DMS 273 (cell line): ENCODE results near the gene DPEP2NB.
A peak's percentile ranks its signal among the peaks of the same experiment; 100 is the strongest.
"Not testable (repeated sequence)": the region's sequence is repeated elsewhere in the genome, so short reads cannot be mapped to it uniquely, and the experiment has no call there.

Experiments
- DNase-seq: peaks from one replicate; lab custom pipeline; 2025; ENCODE audit not compliant: unreplicated experiment; lab: John Stamatoyannopoulos, UW

The DPEP2NB gene, protein sequence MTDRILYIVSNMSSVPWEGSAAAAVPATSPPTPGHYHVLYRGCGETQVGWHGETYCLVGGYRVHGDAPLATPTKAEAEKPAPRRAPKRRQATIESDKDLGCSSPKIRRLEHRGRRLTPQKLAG

DNA sequence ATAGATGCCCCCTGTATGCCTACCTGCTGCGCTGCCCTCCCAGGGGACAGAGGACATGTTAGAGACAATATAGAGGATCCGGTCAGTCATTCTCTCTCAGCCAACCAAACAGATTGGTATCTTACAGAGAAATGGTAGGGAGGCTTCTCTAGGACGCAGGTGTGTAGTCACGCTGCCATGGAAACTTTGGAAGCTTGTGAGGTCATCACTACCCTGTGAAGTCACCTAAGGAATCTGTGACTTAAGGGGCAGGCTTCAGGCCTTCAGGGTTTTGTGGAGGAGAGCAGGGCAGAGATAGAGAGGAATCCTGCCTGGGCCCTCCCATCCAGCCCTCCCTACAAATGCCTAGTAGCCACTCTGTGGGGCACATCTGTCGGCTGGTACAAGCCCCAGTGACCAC lies at the start of gene DPEP2NB:
Gene DPEP2NB (minus strand): TSS at position 231 of the 400 bp plus-strand sequence. CDS start 141 bp downstream, at position 90.
- DNase-seq, result no peak

- DNase-seq, result peak; percentile 82
These were observed 49.2 kb upstream of the DPEP2NB start for GRCh38 chr16:68064791-68065365.

- DNase-seq, result no peak
These were observed 47.2 kb upstream of the DPEP2NB start for GRCh38 chr16:68062910-68063393.

DNA sequence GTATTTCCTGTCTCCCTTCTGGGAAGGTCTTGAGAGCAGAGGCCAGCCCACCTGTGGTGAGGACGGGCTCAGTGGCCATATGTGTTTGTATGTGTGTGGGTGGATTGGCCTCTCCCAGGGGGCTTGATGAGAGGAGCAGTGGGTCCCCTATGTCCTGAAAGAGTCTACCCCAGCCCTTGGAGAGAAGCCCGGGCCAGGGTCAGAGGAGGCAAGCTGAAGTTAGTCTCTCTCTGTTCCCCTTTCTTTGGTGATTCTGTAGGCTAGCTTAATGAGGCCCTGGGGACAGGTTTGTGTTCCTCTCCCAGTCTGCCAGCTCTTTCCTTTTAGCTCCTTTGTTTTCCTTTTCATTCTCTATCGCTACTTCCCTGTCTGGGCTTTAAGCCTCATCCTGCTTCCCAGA lies 45.7 kb upstream of the DPEP2NB start:
- DNase-seq, result no peak

DNA sequence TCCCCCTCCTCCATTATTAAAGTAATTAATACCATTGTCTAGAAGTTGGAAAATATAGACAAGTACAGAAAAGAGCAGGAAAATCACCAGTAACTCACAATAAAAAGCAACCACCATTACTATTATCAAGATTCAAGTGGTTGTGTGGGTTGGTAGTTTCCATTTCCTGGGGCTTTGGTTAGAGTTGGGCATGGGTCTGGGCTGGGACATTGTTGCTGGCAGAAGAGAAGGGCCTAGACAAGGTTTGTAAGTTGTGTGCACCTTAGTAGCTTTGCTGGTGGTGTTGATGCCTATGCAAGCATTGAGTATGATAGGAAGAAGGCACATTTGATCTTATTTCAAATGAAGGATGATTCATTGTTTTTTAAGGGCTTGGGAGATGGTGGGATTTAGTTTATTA lies 44.1 kb upstream of the DPEP2NB start:
- DNase-seq, result no peak

DNA sequence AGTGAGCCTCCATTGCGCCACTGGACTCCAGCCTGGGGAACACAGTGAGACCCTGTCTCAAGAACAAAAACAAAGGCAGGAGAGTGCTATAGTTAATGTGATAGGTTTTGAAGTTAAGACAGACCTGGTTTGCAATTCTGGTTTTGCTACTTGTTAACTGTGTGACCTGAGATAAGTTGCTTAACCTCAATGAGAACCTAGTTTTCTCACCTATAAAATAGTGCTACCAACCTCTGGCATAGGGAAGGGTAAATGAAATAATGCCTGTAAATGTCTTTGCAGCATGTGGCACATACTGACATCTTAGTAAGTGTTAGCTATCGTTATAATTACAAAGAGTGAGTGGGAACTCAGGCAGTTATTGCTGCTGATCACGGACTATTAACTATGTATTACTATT lies 39.7 kb upstream of the DPEP2NB start:
- DNase-seq, result no peak

DNA sequence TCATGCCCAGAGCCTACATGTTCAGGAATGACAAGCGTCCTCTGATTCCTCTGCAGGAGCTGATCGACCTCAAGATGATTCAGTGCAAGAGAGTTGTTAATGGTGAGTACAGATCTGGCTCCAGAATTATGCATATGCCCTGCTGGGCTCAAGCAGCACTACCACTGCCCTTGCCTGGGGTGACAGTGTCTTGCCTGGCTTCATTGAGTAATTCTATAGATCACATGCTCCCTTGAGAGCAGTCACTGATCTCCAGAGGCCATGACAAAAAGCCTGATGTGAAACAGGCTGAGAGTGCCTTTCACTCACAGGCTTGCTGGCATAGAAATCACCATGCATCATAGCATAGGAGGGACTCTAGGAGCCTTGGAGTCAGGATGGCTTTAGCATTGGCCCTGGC lies 33.7 kb upstream of the DPEP2NB start:
- no peak for DNase-seq

DNA sequence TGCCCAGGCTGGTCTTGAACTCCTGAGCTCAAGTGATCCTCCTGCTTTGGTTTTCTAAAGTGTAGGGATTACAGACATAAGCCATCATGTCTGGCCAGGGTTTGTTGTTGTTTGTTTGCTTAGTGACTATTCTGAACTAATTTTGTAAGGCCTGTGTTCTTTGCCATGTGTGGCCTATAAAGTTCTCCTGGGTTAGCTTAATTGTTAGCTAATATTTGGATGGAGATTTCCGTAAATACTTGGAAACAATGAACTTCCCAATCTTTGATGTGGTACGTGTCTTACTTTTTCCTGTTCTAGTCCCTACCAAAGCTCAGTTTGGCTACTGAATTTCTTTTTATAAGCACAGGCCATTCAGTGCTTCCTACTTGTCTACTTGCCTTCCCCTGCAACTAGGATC lies 32.3 kb upstream of the DPEP2NB start:
- no peak for DNase-seq

- DNase-seq, result peak; percentile 33
These were observed 30.4 kb upstream of the DPEP2NB start for GRCh38 chr16:68046106-68046505.

DNA sequence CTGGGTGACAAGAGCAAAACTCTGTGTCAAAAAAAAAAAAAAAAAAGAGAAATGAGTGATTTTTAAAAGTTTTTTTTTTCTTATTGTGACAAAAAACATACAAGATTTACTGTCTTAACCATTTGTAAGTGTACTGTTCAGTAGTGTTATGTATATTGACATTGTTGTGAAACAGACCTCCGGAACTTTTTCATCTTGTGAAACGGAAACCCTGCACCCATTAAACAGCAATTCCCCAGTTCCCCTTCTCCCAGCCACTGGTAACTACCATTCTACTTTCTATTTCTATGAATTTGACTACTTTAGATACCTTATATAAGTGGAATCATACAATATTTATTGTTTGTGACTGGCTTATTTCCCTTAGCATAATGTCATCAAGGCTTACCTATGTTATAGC lies 26.1 kb upstream of the DPEP2NB start:
- DNase-seq, result no peak

- DNase-seq, result peak; percentile 85
These were observed 25.0 kb upstream of the DPEP2NB start for GRCh38 chr16:68040506-68041288.

DNA sequence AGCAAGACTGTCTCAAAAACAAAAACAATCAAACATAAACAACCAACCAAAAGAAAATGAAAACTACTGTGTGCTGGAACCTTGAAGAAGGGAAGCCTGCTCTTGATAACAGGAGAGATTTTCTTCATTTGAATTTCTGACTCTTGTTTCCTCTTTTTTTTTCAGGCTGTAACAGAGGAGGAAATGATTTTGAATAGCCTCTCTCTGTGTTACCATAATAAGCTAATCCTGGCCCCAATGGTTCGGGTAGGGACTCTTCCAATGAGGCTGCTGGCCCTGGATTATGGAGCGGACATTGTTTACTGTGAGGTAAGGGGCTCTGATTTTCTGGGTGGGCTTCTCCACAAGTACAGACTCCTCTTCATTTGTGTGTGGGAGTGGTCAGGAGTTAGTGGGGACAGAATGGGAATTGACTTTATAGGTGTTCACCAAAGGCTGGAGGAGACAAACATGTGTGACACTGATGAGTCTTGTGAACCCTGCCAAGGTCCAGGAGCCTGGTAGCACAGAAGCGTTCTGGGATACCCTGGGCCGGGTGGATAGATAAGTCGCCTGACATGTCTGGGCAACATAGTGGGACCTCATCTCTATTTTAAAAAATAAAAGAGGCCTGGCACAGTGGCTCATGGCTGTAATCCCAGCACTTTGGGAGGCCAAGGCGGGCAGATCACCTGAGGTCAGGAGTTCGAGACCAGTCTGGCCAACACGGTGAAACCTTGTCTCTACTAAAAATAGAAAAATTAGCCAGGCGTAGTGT lies 22.3 kb upstream of the DPEP2NB start:
- DNase-seq, result no peak

GRCh38 chr16:68035227-68035626 lies 19.5 kb upstream of the DPEP2NB start:
- peak; percentile 61 for DNase-seq

GRCh38 chr16:68033101-68033500 lies 17.4 kb upstream of the DPEP2NB start:
- no peak for DNase-seq

GRCh38 chr16:68031951-68032350 lies 16.2 kb upstream of the DPEP2NB start:
- DNase-seq, result no peak

DNA sequence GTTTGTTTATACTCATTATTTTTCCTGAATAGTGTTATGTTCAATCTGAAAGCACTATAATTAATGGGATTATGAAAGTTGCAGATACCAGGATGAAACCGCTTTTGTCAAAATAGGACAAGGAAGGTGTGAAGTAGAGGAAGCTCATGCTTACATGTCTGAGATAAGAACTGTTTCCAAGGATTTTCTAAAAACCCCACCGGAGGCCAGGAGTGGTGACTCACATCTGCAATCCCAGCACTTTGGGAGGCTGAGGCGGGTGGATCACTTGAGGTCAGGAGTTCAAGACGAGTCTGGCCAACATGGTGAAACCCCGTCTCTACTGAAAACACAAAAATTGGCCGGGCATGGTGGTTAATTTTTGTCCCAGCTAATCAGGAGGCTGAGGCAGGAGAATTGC lies 14.4 kb upstream of the DPEP2NB start:
- DNase-seq, result not testable (repeated sequence)

DNA sequence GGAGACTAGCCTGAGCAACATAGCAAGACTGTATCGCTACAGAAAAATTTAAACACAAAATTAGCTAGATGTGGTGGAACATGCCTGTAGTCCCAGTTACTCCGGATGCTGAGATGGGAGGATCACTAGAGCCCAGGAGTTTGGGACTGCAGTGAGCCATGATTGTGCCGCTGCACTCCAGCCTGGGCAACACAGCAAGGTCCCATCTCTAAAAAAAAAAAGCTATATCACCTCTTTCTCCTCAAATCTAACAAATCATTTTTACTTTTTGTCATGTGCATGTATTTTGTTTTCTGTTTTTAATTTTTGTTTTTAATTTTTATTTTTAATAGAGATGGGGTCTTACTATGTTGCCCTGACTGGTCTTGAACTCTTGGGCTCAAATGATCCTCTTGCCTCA lies 13.3 kb upstream of the DPEP2NB start:
- no peak for DNase-seq

GRCh38 chr16:68022728-68023537 lies 7.2 kb upstream of the DPEP2NB start, which contains the start of the genes DDX28 and DUS2:
Gene DDX28, minus strand, starts transcription at chr16:68023232. Its CDS starts 30 bp downstream, at chr16:68023202.
Gene DUS2, plus strand, starts transcription at chr16:68023284. Its CDS starts 14,740 bp downstream, at chr16:68038024.
- DNase-seq, result peak; percentile 97

DNA sequence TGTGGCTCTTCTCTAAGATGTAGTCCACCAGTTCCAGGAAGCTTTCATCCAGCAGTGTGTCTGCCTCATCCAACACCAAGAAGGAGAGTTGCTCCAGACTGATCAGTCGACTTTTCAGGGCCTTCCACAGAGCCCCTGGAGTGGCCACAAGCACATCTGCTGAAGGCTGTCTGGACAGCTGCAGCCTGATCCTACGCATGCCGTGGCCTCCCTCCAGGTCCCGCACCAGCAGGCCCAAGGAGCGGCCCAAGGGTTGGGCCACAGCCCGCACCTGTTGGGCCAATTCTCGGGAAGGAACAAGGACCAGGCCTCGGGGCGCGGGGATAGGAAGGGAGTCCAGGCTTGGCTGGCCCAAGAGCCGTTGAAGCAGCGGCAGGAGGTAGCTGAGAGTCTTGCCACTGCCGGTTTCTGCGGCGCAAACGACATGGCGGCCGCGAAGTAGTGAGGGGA lies 6.6 kb upstream of the DPEP2NB start:
- peak; percentile 61 for DNase-seq

DNA sequence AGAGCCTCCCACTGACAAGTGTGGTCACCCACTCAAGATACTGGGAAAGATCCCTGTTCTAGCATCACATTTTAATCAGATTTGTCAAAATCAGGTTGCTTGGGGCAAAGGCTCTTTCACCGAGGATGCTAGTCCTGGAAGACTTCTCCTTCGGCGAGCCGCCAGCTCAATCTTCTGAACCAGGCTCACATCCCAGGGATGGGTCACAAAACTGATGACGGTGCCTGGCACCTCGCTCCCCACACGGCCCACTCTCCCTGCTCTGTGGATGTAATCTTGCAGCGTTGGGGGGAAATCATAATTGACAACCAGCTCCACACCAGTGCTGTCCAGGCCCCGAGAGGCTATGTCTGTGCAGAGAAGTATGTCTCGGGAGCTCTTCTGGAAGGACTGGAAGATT lies 5.8 kb upstream of the DPEP2NB start:
- DNase-seq, result no peak
